Spinal cord (tissue), 4 donors: ENCODE results near the gene SIK1. TPM values are rescaled to one million over a fixed set of nuclear protein-coding genes. Genes with fewer than 3 reads are reported as not detected.

Source experiments
- polyA plus RNA-seq, 2 donors: library from polyadenylated mRNA; unstranded; fragments of 120-200 nt; gene quantifications; one replicate each; pipeline ENCODE4 v1.2.1, GENCODE V29; 2013; ENCODE audit not compliant: insufficient read length in 2 of 2
- total RNA-seq, 2 donors: library from RNA; depleted of rRNA in 1 of 2; stranded (reverse); fragments of 120-200 nt in 1 of 2; fragments of >200 nt in 1 of 2; gene quantifications; one replicate each; pipeline versions ENCODE4 v1.2.3 to v1.2.4, GENCODE V29; 2013 to 2014

The SIK1 gene
- total and polyA plus RNA-seq, 4 donors = 4.7 to 13.2 (median 6.1) TPM

Other genes with a start within 250 kb of the SIK1 start
- 1 to 10 TPM; 1.4 to 2.0 TPM for gene HSF2BP, start 232.4 kb upstream of the SIK1 start, total RNA-seq
- 1 to 10 TPM; 1.3 to 1.5 TPM for gene HSF2BP, start 232.4 kb upstream of the SIK1 start, polyA plus RNA-seq
- 10 to 100 TPM; 13.1 to 19.5 TPM for gene RRP1B, start 232.4 kb upstream of the SIK1 start, total RNA-seq
- 10 to 100 TPM; 23.8 to 25.8 TPM for gene RRP1B, start 232.4 kb upstream of the SIK1 start, polyA plus RNA-seq